ENCODE data around the gene ZMYM2. TPM values are rescaled to one million over a fixed set of nuclear protein-coding genes. Genes with fewer than 3 reads are reported as not detected.

ZMYM2 gene
- total and polyA plus RNA-seq, 2 experiments from 2014 or later = 87.9 to 159 TPM

GRCh38 chr13:20033486-20033885 is 75.0 kb downstream of the ZMYM2 start (continued):
- no peak for TF ChIP-seq ZNF462 (CRISPR knock-in tag; IDR thresholded peaks at IDR 0.05)
- no peak for TF ChIP-seq ETS1 (IDR thresholded peaks at IDR 0.05)
- no peak for TF ChIP-seq ZNF114 (CRISPR knock-in tag; IDR thresholded peaks at IDR 0.05)
- no peak for TF ChIP-seq JUNB (IDR thresholded peaks at IDR 0.05; ENCODE audit: unreplicated experiment)
- no peak for TF ChIP-seq CREB1 (CRISPR knock-in tag; IDR thresholded peaks at IDR 0.05; ENCODE audit: low read depth)
- no peak for TF ChIP-seq REST (IDR thresholded peaks at IDR 0.05; ENCODE audit: unreplicated experiment)

Measured in GM23338 (cell line).